Natural killer cell (primary cell): ENCODE results near the gene ATP11A. TPM values are rescaled to one million over a fixed set of nuclear protein-coding genes. Genes with fewer than 3 reads are reported as not detected.

Source experiments
- ATAC-seq, 3 donors: fragments of 150-1000 bp in 2 of 3; fragments of 200-7000 bp in 1 of 3; cut with Tn5 transposase; 1 replicate in 1 of 3; 2 replicates in 2 of 3; pipeline ENCODE4 v1.10.0; 2021; ENCODE audit warnings: mild to moderate bottlenecking in 2 of 3, moderate library complexity in 2 of 3
- DNase-seq, 2 donors: peaks; one replicate each; pipeline versions ENCODE4 v3.0.0 to v3.0.0-alpha.2; 2013 to 2021; ENCODE audit warnings: mixed read lengths in 1 of 2
- H3K27ac ChIP-seq: one replicate; pipeline ENCODE4 v1.5.1; 2013; ENCODE audit warnings: mild to moderate bottlenecking, low read length
- H3K27me3 ChIP-seq: one replicate; pipeline ENCODE4 v1.6.1; 2013; ENCODE audit warnings: low read length; ENCODE audit not compliant: control insufficient read depth, insufficient read depth
- H3K36me3 ChIP-seq: one replicate; pipeline ENCODE4 v1.6.1; 2013; ENCODE audit warnings: low read length; ENCODE audit not compliant: control insufficient read depth, insufficient read depth
- H3K4me1 ChIP-seq: one replicate; pipeline ENCODE4 v1.6.1; 2013; ENCODE audit warnings: low read length; ENCODE audit not compliant: control insufficient read depth, insufficient read depth
- H3K4me3 ChIP-seq: one replicate; pipeline ENCODE4 v1.5.1; 2013; ENCODE audit warnings: low read length
- H3K9me3 ChIP-seq: one replicate; pipeline ENCODE4 v1.6.1; 2013; ENCODE audit warnings: low read length; ENCODE audit not compliant: control insufficient read depth, insufficient read depth
- H3K27ac Mint-ChIP-seq, 2 donors: one replicate each; pipeline ENCODE4 v1.8.0; 2022; ENCODE audit warnings: mild to moderate bottlenecking in 2 of 2, mixed read lengths in 2 of 2, moderate library complexity in 1 of 2
- H3K27me3 Mint-ChIP-seq, 2 donors: one replicate each; pipeline ENCODE4 v1.8.0; 2022; ENCODE audit warnings: low read depth in 2 of 2, mixed read lengths in 2 of 2
- H3K36me3 Mint-ChIP-seq: one replicate; pipeline ENCODE4 v1.8.0; 2022; ENCODE audit warnings: mixed read lengths
- H3K4me1 Mint-ChIP-seq, 2 donors: one replicate each; pipeline ENCODE4 v1.8.0; 2022; ENCODE audit warnings: mixed read lengths in 2 of 2
- H3K4me3 Mint-ChIP-seq: one replicate; pipeline ENCODE4 v1.8.0; 2022; ENCODE audit warnings: mild to moderate bottlenecking, moderate library complexity, mixed read lengths
- H3K9me3 Mint-ChIP-seq, 2 donors: one replicate each; pipeline ENCODE4 v1.8.0; 2022; ENCODE audit warnings: mixed read lengths in 2 of 2
- CTCF ChIP-seq: fragments of 200-600 bp; IDR thresholded peaks from one replicate; pipeline ENCODE4 v1.8.0; 2022; ENCODE audit warnings: antibody characterized with exemption
- WGBS: methylation state at CpG from one replicate; pipeline ENCODE4 v1.1.7; 2013; ENCODE audit warnings: missing lambda C conversion rate; ENCODE audit not compliant: insufficient coverage; 5-methylcytosine and 5-hydroxymethylcytosine counted together
- intact Hi-C: fragments of 100-400 bp; cut with micrococcal nuclease; formaldehyde crosslinking; loops from one replicate; pipeline ENCODE4 v1.14.2; 2022
- total RNA-seq, 4 donors: library from RNA; stranded (reverse); fragments of 120-200 nt in 1 of 4; gene quantifications; one replicate each; pipeline versions ENCODE4 v1.2.3 to v1.2.4, GENCODE V29; 2013 to 2022

The ATP11A gene
- total RNA-seq, 3 donors from 2014 or later (not counting 1 experiment from before 2014, with no cell fraction given): 47.1 to 68.6 (median 50.7) TPM

- no peaks in the 10 kb centered on the region for H3K9me3 ChIP-seq
- H3K4me3 ChIP-seq: no peak overlapping the region
- H3K36me3 ChIP-seq: peaks cover 2% of the 10 kb centered on the region
- no peaks in the 10 kb centered on the region for H3K27me3 ChIP-seq
- H3K27ac ChIP-seq: no peak overlapping the region
- no peak for ATAC-seq
- H3K27ac Mint-ChIP-seq: no peak overlapping the region
- intact Hi-C loops: no loop called here
- no peak for TF ChIP-seq CTCF
- 97% methylated on average over 24 of the region's 24 CpGs for WGBS
- no peaks in the 10 kb centered on the region for H3K4me1 ChIP-seq
- H3K27me3 Mint-ChIP-seq: no peaks in the 10 kb centered on the region
- DNase-seq: no peak
- H3K9me3 Mint-ChIP-seq: no peaks in the 10 kb centered on the region
- no peaks in the 10 kb centered on the region for H3K4me1 Mint-ChIP-seq
- no peak overlapping the region for H3K4me3 Mint-ChIP-seq
- H3K36me3 Mint-ChIP-seq: no peaks in the 10 kb centered on the region
Observed at GRCh38 chr13:112807653-112808376, 118.0 kb downstream of the ATP11A start.

- H3K27me3 ChIP-seq: no peaks in the 10 kb centered on the region
- peaks cover 2% of the 10 kb centered on the region for H3K36me3 ChIP-seq
- Mint-ChIP-seq H3K36me3 (no peaks in the 10 kb centered on the region), H3K9me3 (no peaks in the 10 kb centered on the region), H3K27me3 (no peaks in the 10 kb centered on the region), H3K27ac (no peak overlapping the region), H3K4me3 (no peak overlapping the region), H3K4me1 (no peaks in the 10 kb centered on the region)
- WGBS: 90% methylated on average over 25 of the region's 26 CpGs
- no peak for DNase-seq
- no peak overlapping the region for H3K27ac ChIP-seq
- no peak for TF ChIP-seq CTCF
- no peaks in the 10 kb centered on the region for H3K4me1 ChIP-seq
- no peak overlapping the region for H3K4me3 ChIP-seq
- no peak for ATAC-seq
- intact Hi-C loops: no loop called here
- no peaks in the 10 kb centered on the region for H3K9me3 ChIP-seq
Observed at GRCh38 chr13:112808377-112809140, 118.7 kb downstream of the ATP11A start.

- DNase-seq (no peak), ATAC-seq (no peak)
- H3K27ac Mint-ChIP-seq: no peak overlapping the region
- no peaks in the 10 kb centered on the region for H3K4me1 ChIP-seq
- no peaks in the 10 kb centered on the region for H3K9me3 Mint-ChIP-seq
- WGBS: 94% methylated on average over 40 of the region's 40 CpGs
- no peaks in the 10 kb centered on the region for H3K4me1 Mint-ChIP-seq
- H3K4me3 ChIP-seq: no peak overlapping the region
- no peaks in the 10 kb centered on the region for H3K27me3 ChIP-seq
- TF ChIP-seq CTCF: no peak
- no peaks in the 10 kb centered on the region for H3K27me3 Mint-ChIP-seq
- H3K9me3 ChIP-seq: no peaks in the 10 kb centered on the region
- H3K36me3 Mint-ChIP-seq: no peaks in the 10 kb centered on the region
- no peak overlapping the region for H3K27ac ChIP-seq
- intact Hi-C loops: no loop called here
- H3K36me3 ChIP-seq: peaks cover 2% of the 10 kb centered on the region
- H3K4me3 Mint-ChIP-seq: no peak overlapping the region
Observed at GRCh38 chr13:112809332-112810315, 119.8 kb downstream of the ATP11A start.
